SK-N-SH (cell line): ENCODE results near the gene COL28A1. TPM values are rescaled to one million over a fixed set of nuclear protein-coding genes. Genes with fewer than 3 reads are reported as not detected.

Experiments
- CHD2 ChIP-seq: fragments of 150-350 bp; IDR thresholded peaks from 2 replicates; pipeline ENCODE4 v1.6.1; 2018; ENCODE audit warnings: low read length; ENCODE audit not compliant: partially characterized antibody
- EP300 ChIP-seq, 2 experiments: IDR thresholded peaks; 2 replicates each; pipeline versions ENCODE4 v1.4.0 to v1.6.1; 2012; ENCODE audit warnings: borderline replicate concordance in 1 of 2, low read depth in 1 of 2, low read length in 1 of 2
- EZH2phosphoT487 ChIP-seq: fragments of 200-600 bp; sonication (generic); IDR thresholded peaks from 2 replicates; pipeline ENCODE4 v1.6.1; 2017; ENCODE audit warnings: low read depth, mixed run types, mild to moderate bottlenecking, antibody characterized with exemption, moderate library complexity, borderline replicate concordance
- FOXM1 ChIP-seq: IDR thresholded peaks from 2 replicates; pipeline ENCODE4 v1.4.0; 2012; ENCODE audit warnings: low read depth, mild to moderate bottlenecking
- GABPA ChIP-seq: IDR thresholded peaks from 2 replicates; pipeline ENCODE4 v1.4.0; 2012; ENCODE audit warnings: low read depth, mild to moderate bottlenecking
- JUND ChIP-seq: IDR thresholded peaks from 2 replicates; pipeline ENCODE4 v1.4.0; 2012
- MEF2A ChIP-seq: IDR thresholded peaks from 2 replicates; pipeline ENCODE4 v1.4.0; 2012; ENCODE audit warnings: low read depth, borderline replicate concordance
- MXI1 ChIP-seq: IDR thresholded peaks from 2 replicates; pipeline ENCODE4 v1.6.1; 2012; ENCODE audit warnings: mild to moderate bottlenecking, low read depth, low read length, improper control_type of control experiment
- RCOR1 ChIP-seq: fragments of 150-350 bp; IDR thresholded peaks from 2 replicates; pipeline ENCODE4 v1.6.1; 2017; ENCODE audit warnings: antibody characterized with exemption, low read length
- RXRA ChIP-seq: IDR thresholded peaks from 2 replicates; pipeline ENCODE4 v1.4.0; 2012; ENCODE audit warnings: low read depth, mild to moderate bottlenecking, borderline replicate concordance
- SIN3A ChIP-seq: IDR thresholded peaks from 2 replicates; pipeline ENCODE4 v1.6.1; 2012; ENCODE audit warnings: low read depth, mild to moderate bottlenecking, low read length, moderate library complexity, borderline replicate concordance
- TCF12 ChIP-seq: IDR thresholded peaks from 2 replicates; pipeline ENCODE4 v1.4.0; 2012
- TEAD4 ChIP-seq: IDR thresholded peaks from 2 replicates; pipeline ENCODE4 v1.4.0; 2012; ENCODE audit warnings: mild to moderate bottlenecking, borderline replicate concordance; ENCODE audit not compliant: insufficient read depth
- USF1 ChIP-seq: IDR thresholded peaks from 2 replicates; pipeline ENCODE4 v1.4.0; 2012; ENCODE audit warnings: low read depth, borderline replicate concordance
- YY1 ChIP-seq: IDR thresholded peaks from 2 replicates; pipeline ENCODE4 v1.4.0; 2012; ENCODE audit warnings: low read depth, mild to moderate bottlenecking
- ZBTB33 ChIP-seq: IDR thresholded peaks from 2 replicates; pipeline ENCODE4 v1.4.0; 2012; ENCODE audit warnings: low read depth, borderline replicate concordance
- polyA plus RNA-seq, 3 experiments: library from polyadenylated mRNA; depleted of rRNA; stranded (reverse); fragments of >200 nt; gene quantifications; 2 replicates each; pipeline ENCODE4 v1.2.3, GENCODE V29; 2012
- TF ChIP-seq, protein P1 (sequence below): IDR thresholded peaks from 2 replicates; pipeline ENCODE4; 2012
- TF ChIP-seq, protein P2 (sequence below): fragments of 150-350 bp; IDR thresholded peaks from 2 replicates; pipeline ENCODE4 v1.6.1; 2016; ENCODE audit warnings: mild to moderate bottlenecking, low read depth, low read length
- TF ChIP-seq, protein P3 (sequence below): fragments of 150-350 bp; IDR thresholded peaks from 2 replicates; pipeline ENCODE4 v1.6.1; 2017; ENCODE audit warnings: antibody characterized with exemption, low read length, low read depth, borderline replicate concordance

The COL28A1 gene
- polyA plus RNA-seq, 1 of the 3 experiments (the other 2 are of a cell fraction), result not detected

GRCh38 chr7:7330997-7331396 lies 204.7 kb downstream of the COL28A1 start (continued):
- TF ChIP-seq, protein P1, sequence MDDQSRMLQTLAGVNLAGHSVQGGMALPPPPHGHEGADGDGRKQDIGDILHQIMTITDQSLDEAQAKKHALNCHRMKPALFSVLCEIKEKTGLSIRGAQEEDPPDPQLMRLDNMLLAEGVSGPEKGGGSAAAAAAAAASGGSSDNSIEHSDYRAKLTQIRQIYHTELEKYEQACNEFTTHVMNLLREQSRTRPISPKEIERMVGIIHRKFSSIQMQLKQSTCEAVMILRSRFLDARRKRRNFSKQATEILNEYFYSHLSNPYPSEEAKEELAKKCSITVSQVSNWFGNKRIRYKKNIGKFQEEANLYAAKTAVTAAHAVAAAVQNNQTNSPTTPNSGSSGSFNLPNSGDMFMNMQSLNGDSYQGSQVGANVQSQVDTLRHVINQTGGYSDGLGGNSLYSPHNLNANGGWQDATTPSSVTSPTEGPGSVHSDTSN, result no peak
- TF ChIP-seq ZBTB33 (no peak), MXI1 (no peak), CHD2 (peak; percentile 81), RXRA (no peak), GABPA (no peak), USF1 (no peak), RCOR1 (peak; percentile 67; the same call in 1 of the 2 replicates), SIN3A (no peak), EP300 (IDR thresholded peaks at IDR 0.05; ENCODE audit: borderline replicate concordance in 1 of 2, low read depth in 1 of 2, low read length in 1 of 2) (peak in 1 of 2 experiments; percentile 69; a peak in 1 of 4 replicates), FOXM1 (no peak), YY1 (no peak), EZH2phosphoT487 (no peak), MEF2A (no peak), TCF12 (peak; percentile 67), JUND (no peak), TEAD4 (no peak)
- TF ChIP-seq, protein P2, sequence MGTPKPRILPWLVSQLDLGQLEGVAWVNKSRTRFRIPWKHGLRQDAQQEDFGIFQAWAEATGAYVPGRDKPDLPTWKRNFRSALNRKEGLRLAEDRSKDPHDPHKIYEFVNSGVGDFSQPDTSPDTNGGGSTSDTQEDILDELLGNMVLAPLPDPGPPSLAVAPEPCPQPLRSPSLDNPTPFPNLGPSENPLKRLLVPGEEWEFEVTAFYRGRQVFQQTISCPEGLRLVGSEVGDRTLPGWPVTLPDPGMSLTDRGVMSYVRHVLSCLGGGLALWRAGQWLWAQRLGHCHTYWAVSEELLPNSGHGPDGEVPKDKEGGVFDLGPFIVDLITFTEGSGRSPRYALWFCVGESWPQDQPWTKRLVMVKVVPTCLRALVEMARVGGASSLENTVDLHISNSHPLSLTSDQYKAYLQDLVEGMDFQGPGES, result no peak
- TF ChIP-seq, protein P3, sequence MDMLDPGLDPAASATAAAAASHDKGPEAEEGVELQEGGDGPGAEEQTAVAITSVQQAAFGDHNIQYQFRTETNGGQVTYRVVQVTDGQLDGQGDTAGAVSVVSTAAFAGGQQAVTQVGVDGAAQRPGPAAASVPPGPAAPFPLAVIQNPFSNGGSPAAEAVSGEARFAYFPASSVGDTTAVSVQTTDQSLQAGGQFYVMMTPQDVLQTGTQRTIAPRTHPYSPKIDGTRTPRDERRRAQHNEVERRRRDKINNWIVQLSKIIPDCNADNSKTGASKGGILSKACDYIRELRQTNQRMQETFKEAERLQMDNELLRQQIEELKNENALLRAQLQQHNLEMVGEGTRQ, result no peak
